Cardiac muscle cell (in vitro differentiated cells and primary cell): ENCODE measurements around the gene NR6A1. TPM values are rescaled to one million over a fixed set of nuclear protein-coding genes. Genes with fewer than 3 reads are reported as not detected.
A peak's percentile ranks its signal among the peaks of the same experiment; 100 is the strongest.

Experiments
- DNase-seq, 2 donors: peaks; one replicate each; pipeline versions ENCODE4 v3.0.0 to v3.0.0-alpha.2; 2010 to 2017; ENCODE audit warnings: low read depth in 1 of 2, low spot score in 1 of 2
- H3K27ac ChIP-seq: fragments of 200-600 bp; sonication (generic); 2 replicates; pipeline ENCODE4 v1.5.1; 2016
- H3K27me3 ChIP-seq: fragments of 200-600 bp; sonication (generic); 2 replicates; pipeline ENCODE4 v1.6.0; 2016; ENCODE audit warnings: control low read depth
- H3K36me3 ChIP-seq: fragments of 200-600 bp; sonication (generic); 2 replicates; pipeline ENCODE4 v1.5.1; 2016; ENCODE audit warnings: control low read depth
- H3K4me1 ChIP-seq: fragments of 200-600 bp; sonication (generic); 2 replicates; pipeline ENCODE4 v1.8.1; 2017; ENCODE audit warnings: low read depth, mild to moderate bottlenecking, mixed run types
- H3K4me3 ChIP-seq: fragments of 200-600 bp; sonication (generic); 2 replicates; pipeline ENCODE4 v1.5.1; 2016; ENCODE audit warnings: mild to moderate bottlenecking
- H3K9me3 ChIP-seq: fragments of 200-600 bp; sonication (generic); 2 replicates; pipeline ENCODE4 v1.5.1; 2017; ENCODE audit warnings: low read depth, mild to moderate bottlenecking, control low read depth
- CTCF ChIP-seq: IDR thresholded peaks from 2 replicates; pipeline ENCODE4 v1.5.1; 2012; ENCODE audit warnings: low read depth, mild to moderate bottlenecking, low read length
- polyA plus RNA-seq: library from polyadenylated mRNA; unstranded; fragments of >200 nt; fragmentation: Nextera tagmentation; extraction: Ambion mirVana; gene quantifications from 2 replicates; pipeline ENCODE4 v1.2.1, GENCODE V29; 2016
- total RNA-seq: library from RNA; depleted of rRNA; stranded (reverse); fragments of >200 nt; gene quantifications from 2 replicates; pipeline ENCODE4 v1.2.3, GENCODE V29; 2016

The NR6A1 gene
- total and polyA plus RNA-seq, 2 experiments from 2014 or later: 3.2 to 19.8 TPM

DNA sequence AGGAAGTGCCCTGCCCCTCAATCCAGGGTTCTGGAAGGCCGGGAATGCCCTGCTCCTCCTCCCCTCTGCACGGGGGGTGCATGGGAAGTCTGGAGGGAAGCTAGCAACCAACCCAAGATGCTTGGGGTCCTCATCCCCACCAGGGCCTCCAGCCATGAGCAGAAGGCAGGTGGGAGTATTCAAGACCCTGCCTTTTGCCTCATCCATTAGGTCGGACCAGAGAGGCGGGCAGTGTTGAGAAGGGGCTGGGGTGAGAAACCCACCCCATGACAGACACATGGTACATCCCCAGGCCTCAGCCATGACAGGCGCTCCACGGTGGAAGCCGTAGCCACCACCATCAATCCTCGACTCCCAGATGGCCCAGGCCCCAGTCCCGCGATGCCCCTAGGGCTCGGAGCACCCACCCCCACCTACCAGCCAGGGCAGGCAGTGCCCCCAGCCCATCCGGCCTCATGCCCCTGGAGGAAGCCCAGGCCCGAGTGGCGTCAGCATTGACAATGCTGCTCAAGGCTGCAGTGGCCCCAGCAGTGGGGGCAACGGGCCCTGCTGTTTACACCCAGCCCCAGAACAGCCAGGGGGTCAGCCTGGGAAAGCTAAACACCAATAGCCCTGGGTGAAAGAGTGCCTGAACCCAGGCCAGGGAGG, 272.5 kb downstream of the NR6A1 start:
- Histone ChIP-seq H3K9me3 (no peaks in the 10 kb centered on the region), H3K4me1 (no peaks in the 10 kb centered on the region), H3K27ac (no peak overlapping the region), H3K27me3 (peaks cover 39% of the 10 kb centered on the region), H3K4me3 (no peak overlapping the region), H3K36me3 (no peaks in the 10 kb centered on the region)
- no peak for TF ChIP-seq CTCF
- no peak for DNase-seq

GRCh38 chr9:124498040-124498439, 273.1 kb downstream of the NR6A1 start:
- H3K9me3 ChIP-seq: no peaks in the 10 kb centered on the region
- no peak overlapping the region for H3K4me3 ChIP-seq
- H3K27ac ChIP-seq: no peak overlapping the region
- no peaks in the 10 kb centered on the region for H3K36me3 ChIP-seq
- peaks cover 33% of the 10 kb centered on the region for H3K27me3 ChIP-seq
- DNase-seq: no peak
- TF ChIP-seq CTCF: no peak
- H3K4me1 ChIP-seq: no peaks in the 10 kb centered on the region

DNA sequence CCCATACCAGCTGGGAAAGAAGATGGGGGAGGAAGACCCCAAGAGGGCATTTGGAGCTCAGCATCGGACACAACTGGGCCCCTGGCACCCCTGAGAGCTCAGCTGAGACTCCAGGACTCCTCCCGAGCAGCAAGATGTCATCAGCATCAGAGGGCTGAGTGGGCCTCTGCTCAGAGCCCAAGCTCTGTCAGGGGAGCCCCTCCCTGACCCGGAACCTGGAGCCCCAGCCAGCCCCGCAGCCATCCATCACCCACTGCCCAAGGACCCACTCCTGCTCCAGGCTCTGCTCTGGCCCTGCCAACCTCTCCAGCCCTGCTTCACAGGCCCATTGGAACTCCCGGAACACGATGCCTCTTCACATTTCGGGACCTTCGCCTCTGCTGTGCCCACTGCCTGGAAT, 273.7 kb downstream of the NR6A1 start:
- Histone ChIP-seq H3K27ac (no peak overlapping the region), H3K9me3 (no peaks in the 10 kb centered on the region), H3K4me3 (no peak overlapping the region), H3K36me3 (no peaks in the 10 kb centered on the region), H3K27me3 (peaks cover 27% of the 10 kb centered on the region), H3K4me1 (no peaks in the 10 kb centered on the region)
- no peak for TF ChIP-seq CTCF
- no peak for DNase-seq

DNA sequence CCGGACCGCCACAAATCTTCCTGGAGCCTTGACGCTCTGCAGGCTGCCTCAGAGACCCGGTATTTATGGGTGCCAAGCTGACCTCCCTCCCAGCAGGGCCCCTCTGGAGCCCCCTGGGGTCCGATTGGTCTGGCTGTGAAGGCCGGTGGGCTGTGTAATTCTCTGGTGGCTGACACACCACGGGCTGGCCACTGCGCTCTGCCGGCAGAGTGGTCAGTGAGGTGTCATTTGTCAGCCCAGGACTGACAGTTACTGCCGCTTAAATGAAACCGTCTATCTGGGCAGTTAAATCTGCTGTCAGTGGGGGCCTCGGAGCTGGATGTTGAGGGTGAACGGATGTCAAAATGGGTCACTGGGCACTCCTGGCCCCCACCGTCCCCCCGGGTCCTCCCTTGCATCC, 274.6 kb downstream of the NR6A1 start:
- Histone ChIP-seq H3K9me3 (no peaks in the 10 kb centered on the region), H3K27ac (no peak overlapping the region)
- TF ChIP-seq CTCF: no peak

DNA sequence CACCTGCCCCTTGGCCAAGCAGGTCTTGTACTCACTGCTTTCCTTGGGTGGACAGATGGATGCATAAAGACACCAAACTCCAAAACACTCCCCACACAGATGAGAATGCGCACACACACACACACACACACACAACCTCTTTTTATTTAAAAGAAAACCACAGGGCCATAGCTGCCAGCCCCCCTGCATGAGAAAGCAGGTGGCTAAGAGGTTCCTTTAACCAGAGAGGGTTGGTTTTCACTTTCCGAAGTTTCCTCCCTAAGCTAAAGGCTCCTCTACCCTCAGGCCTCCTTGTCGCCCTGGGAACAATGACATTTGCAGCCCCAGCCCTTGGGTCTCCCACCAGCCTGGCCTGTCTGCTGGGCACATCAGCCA, 275.0 kb downstream of the NR6A1 start:
- no peak for TF ChIP-seq CTCF
- Histone ChIP-seq H3K36me3 (no peaks in the 10 kb centered on the region), H3K9me3 (no peaks in the 10 kb centered on the region), H3K27ac (no peak overlapping the region), H3K27me3 (peaks cover 13% of the 10 kb centered on the region), H3K4me1 (no peaks in the 10 kb centered on the region), H3K4me3 (no peak overlapping the region)
- DNase-seq: peak in 1 of 2 donors; percentile 38

More for the DNA sequence above, 274.6 kb downstream of the NR6A1 start:
- Histone ChIP-seq H3K36me3 (no peaks in the 10 kb centered on the region), H3K4me1 (no peaks in the 10 kb centered on the region), H3K27me3 (peaks cover 17% of the 10 kb centered on the region), H3K4me3 (no peak overlapping the region)
- DNase-seq: no peak
